Mammary epithelial cell (primary cell): ENCODE measurements around the gene DHCR7.

ENCODE experiments used
- EZH2 ChIP-seq: IDR thresholded peaks from 2 replicates; pipeline ENCODE4 v1.6.1; 2012; ENCODE audit warnings: low read length, inconsistent platforms, borderline replicate concordance
- TF ChIP-seq, protein P1 (sequence below), 2 donors: IDR thresholded peaks in 1 of 2; conservative IDR thresholded peaks in 1 of 2; 2 replicates each; pipeline ENCODE4 v1.5.1; 2011 to 2012; ENCODE audit warnings: inconsistent platforms in 2 of 2, low read length in 2 of 2, mild to moderate bottlenecking in 2 of 2, control low read depth in 1 of 2, low read depth in 1 of 2; ENCODE audit not compliant: insufficient read depth in 1 of 2; ENCODE audit errors: extremely low read depth in 1 of 2

DNA sequence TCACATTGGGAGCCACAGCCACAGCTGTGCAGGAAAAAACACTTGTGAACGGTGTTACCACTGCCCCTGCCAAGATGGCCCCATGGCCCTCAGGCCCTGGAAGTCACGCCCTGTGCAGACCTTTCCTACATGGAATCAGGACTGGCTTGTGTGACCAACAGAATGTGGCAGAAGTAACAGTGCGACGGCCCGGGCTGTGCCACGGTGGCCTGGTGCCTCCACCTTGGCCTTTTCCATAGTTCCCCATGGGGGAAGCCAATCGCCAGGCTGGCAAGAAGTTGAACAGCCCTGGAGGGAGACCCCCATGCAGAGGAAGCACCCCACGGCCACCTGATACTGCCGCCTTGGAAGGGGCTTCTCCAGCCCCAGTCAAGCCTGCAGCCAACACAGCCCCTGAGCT, 48.0 kb downstream of the DHCR7 start:
- TF ChIP-seq, protein P1, sequence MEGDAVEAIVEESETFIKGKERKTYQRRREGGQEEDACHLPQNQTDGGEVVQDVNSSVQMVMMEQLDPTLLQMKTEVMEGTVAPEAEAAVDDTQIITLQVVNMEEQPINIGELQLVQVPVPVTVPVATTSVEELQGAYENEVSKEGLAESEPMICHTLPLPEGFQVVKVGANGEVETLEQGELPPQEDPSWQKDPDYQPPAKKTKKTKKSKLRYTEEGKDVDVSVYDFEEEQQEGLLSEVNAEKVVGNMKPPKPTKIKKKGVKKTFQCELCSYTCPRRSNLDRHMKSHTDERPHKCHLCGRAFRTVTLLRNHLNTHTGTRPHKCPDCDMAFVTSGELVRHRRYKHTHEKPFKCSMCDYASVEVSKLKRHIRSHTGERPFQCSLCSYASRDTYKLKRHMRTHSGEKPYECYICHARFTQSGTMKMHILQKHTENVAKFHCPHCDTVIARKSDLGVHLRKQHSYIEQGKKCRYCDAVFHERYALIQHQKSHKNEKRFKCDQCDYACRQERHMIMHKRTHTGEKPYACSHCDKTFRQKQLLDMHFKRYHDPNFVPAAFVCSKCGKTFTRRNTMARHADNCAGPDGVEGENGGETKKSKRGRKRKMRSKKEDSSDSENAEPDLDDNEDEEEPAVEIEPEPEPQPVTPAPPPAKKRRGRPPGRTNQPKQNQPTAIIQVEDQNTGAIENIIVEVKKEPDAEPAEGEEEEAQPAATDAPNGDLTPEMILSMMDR (conservative IDR thresholded peaks at IDR 0.05 in 1 of 2, IDR thresholded peaks at IDR 0.05 in 1 of 2; ENCODE audit: extremely low read depth in 1 of 2, insufficient read depth in 1 of 2, low read depth in 1 of 2, low read length in 2 of 2): no peak
- TF ChIP-seq EZH2: no peak
